HepG2 (cell line): Measurements from ENCODE around the gene ADCY10. TPM values are rescaled to one million over a fixed set of nuclear protein-coding genes. Genes with fewer than 3 reads are reported as not detected.

ENCODE experiments used
- ATAC-seq: fragments of 200-7000 bp; cut with Tn5 transposase; 3 replicates; pipeline ENCODE4 v1.9.1; 2020; ENCODE audit warnings: mild to moderate bottlenecking, moderate library complexity
- BruUV-seq: library from RNA; stranded (reverse); fragments of 400-500 nt; replicated peaks from 2 replicates; lab custom pipeline; 2021; lab: Mats Ljungman, UMichigan
- CTCF ChIA-PET: fragments of 300-600 bp; formaldehyde crosslinking; extraction: SDS; loops from one replicate; lab custom pipeline; 2021; ENCODE audit warnings: low total read pairs, inconsistent platforms, low intra/inter-chr PET ratio; lab: Yijun Ruan, JAX
- POLR2A ChIA-PET: fragments of 350-600 bp; sonication (Branson Sonifier 250); formaldehyde crosslinking; loops from one replicate; lab custom pipeline; 2020; ENCODE audit warnings: antibody characterized with exemption, inconsistent platforms; lab: Yijun Ruan, JAX
- DNase-seq: peaks from one replicate; pipeline ENCODE4 v3.0.0-alpha.2; 2015; ENCODE audit warnings: low spot score
- FAIRE-seq: peaks from 3 replicates; lab custom pipeline; 2011; peaks lifted over from hg19 to GRCh38; lab: Jason Lieb, UNC
- H2AFZ ChIP-seq: one replicate; pipeline ENCODE4 v1.6.1; 2011; ENCODE audit warnings: low read length, inconsistent platforms
- H3K27ac ChIP-seq: fragments of 300-600 bp; 3 replicates; pipeline ENCODE4 v1.8.0; 2011; ENCODE audit warnings: mixed run types, mild to moderate bottlenecking, mixed read lengths, low read length, inconsistent platforms; ENCODE audit not compliant: insufficient read depth; ENCODE audit errors: extremely low read length
- H3K27me3 ChIP-seq, 2 experiments: fragments of 200-600 bp in 1 of 2; 2 replicates in 1 of 2; 3 replicates in 1 of 2; pipeline versions ENCODE4 v1.6.0 to v1.8.0; 2011; ENCODE audit warnings: low read length in 2 of 2, mild to moderate bottlenecking in 2 of 2, moderate library complexity in 2 of 2, inconsistent platforms in 1 of 2; ENCODE audit not compliant: insufficient read depth in 2 of 2, control insufficient read depth in 1 of 2
- H3K36me3 ChIP-seq, 2 experiments: fragments of 200-600 bp in 1 of 2; replicated peaks in 1 of 2; 2 replicates in 1 of 2; 3 replicates in 1 of 2; pipeline versions ENCODE4 v1.5.1 to v1.8.0; 2011; ENCODE audit warnings: low read length in 2 of 2, inconsistent platforms in 1 of 2; ENCODE audit not compliant: insufficient read depth in 2 of 2, control insufficient read depth in 1 of 2
- H3K4me1 ChIP-seq: 2 replicates; pipeline ENCODE4 v1.5.1; 2012; ENCODE audit warnings: low read length, inconsistent platforms; ENCODE audit not compliant: insufficient read depth
- H3K4me2 ChIP-seq: 2 replicates; pipeline ENCODE4 v1.6.0; 2011; ENCODE audit warnings: low read depth, low read length, inconsistent platforms
- H3K4me3 ChIP-seq, 3 experiments: fragments of 200-600 bp in 1 of 3; sonication (generic), shearing (Covaris generic) in 1 of 3; replicated peaks in 1 of 3; 2 replicates each; pipeline ENCODE4 v1.5.1; 2011 to 2016; ENCODE audit warnings: low read length in 3 of 3, inconsistent platforms in 2 of 3, low read depth in 2 of 3, mild to moderate bottlenecking in 2 of 3, control low read depth in 1 of 3, mixed read lengths in 1 of 3; ENCODE audit not compliant: insufficient read depth in 1 of 3
- H3K79me2 ChIP-seq: one replicate; pipeline ENCODE4 v1.6.1; 2011; ENCODE audit warnings: low read length, inconsistent platforms; ENCODE audit not compliant: insufficient read depth
- H3K9ac ChIP-seq: 2 replicates; pipeline ENCODE4 v1.6.0; 2011; ENCODE audit warnings: mild to moderate bottlenecking, low read depth, low read length, inconsistent platforms; ENCODE audit not compliant: insufficient read depth
- H3K9me3 ChIP-seq: 2 replicates; pipeline ENCODE4 v1.5.1; 2012; ENCODE audit warnings: mild to moderate bottlenecking, low read length
- H4K20me1 ChIP-seq: 2 replicates; pipeline ENCODE4 v1.6.0; 2011; ENCODE audit warnings: inconsistent platforms, mild to moderate bottlenecking, low read length, moderate library complexity; ENCODE audit not compliant: insufficient read depth
- ADNP ChIP-seq: sonication (generic); formaldehyde crosslinking; IDR thresholded peaks from 2 replicates; pipeline ENCODE4 v1.4.0; 2020; ENCODE audit warnings: missing genetic modification reagents
- FOXO1 ChIP-seq: sonication (generic); formaldehyde crosslinking; IDR thresholded peaks from 2 replicates; pipeline ENCODE4 v1.4.0; 2020; ENCODE audit warnings: missing genetic modification reagents
- HNRNPH1 ChIP-seq: fragments of 200-400 bp; formaldehyde crosslinking; optimal IDR thresholded peaks from 2 replicates; pipeline ENCODE3; 2017; ENCODE audit warnings: mild to moderate bottlenecking, low read depth, low read length
- KDM5B ChIP-seq: sonication (generic); formaldehyde crosslinking; IDR thresholded peaks from 2 replicates; pipeline ENCODE4 v1.4.0; 2020; ENCODE audit warnings: missing genetic modification reagents, mild to moderate bottlenecking, borderline replicate concordance
- MED13 ChIP-seq: sonication (generic); formaldehyde crosslinking; IDR thresholded peaks from 2 replicates; pipeline ENCODE4 v1.5.0; 2020; ENCODE audit warnings: missing genetic modification reagents
- NFIC ChIP-seq: IDR thresholded peaks from 2 replicates; pipeline ENCODE4 v1.6.1; 2012; ENCODE audit warnings: mild to moderate bottlenecking, low read length, inconsistent platforms
- PHB2 ChIP-seq: fragments of 450-650 bp; IDR thresholded peaks from 2 replicates; pipeline ENCODE4 v1.6.1; 2018; ENCODE audit not compliant: partially characterized antibody
- PRDM10 ChIP-seq: sonication (generic); formaldehyde crosslinking; IDR thresholded peaks from 2 replicates; pipeline ENCODE4 v1.4.0; 2020; ENCODE audit warnings: low read depth, missing genetic modification reagents
- SMC3 ChIP-seq: IDR thresholded peaks from 2 replicates; pipeline ENCODE4 v1.6.1; 2011; ENCODE audit warnings: low read length, improper control_type of control experiment
- STAT6 ChIP-seq: sonication (generic); formaldehyde crosslinking; IDR thresholded peaks from 2 replicates; pipeline ENCODE4 v1.4.0; 2020; ENCODE audit warnings: missing genetic modification reagents, mild to moderate bottlenecking, borderline replicate concordance
- THRA ChIP-seq: sonication (generic); formaldehyde crosslinking; IDR thresholded peaks from 2 replicates; pipeline ENCODE4 v1.4.0; 2020; ENCODE audit warnings: missing genetic modification reagents, borderline replicate concordance
- ZNF326 ChIP-seq: sonication (generic); formaldehyde crosslinking; IDR thresholded peaks from 2 replicates; pipeline ENCODE4 v1.4.0; 2020; ENCODE audit warnings: missing genetic modification reagents, borderline replicate concordance
- ZNF333 ChIP-seq: sonication (generic); formaldehyde crosslinking; IDR thresholded peaks from 2 replicates; pipeline ENCODE4 v1.4.0; 2020; ENCODE audit warnings: mild to moderate bottlenecking, missing genetic modification reagents, borderline replicate concordance
- ZNF432 ChIP-seq: sonication (generic); formaldehyde crosslinking; IDR thresholded peaks from 2 replicates; pipeline ENCODE4 v1.5.0; 2020; ENCODE audit warnings: missing genetic modification reagents, mild to moderate bottlenecking, borderline replicate concordance
- ZNF670 ChIP-seq: sonication (generic); formaldehyde crosslinking; IDR thresholded peaks from 2 replicates; pipeline ENCODE4 v1.8.0; 2022; ENCODE audit warnings: mild to moderate bottlenecking, missing genetic modification reagents, borderline replicate concordance
- ZNF75D ChIP-seq: sonication (generic); formaldehyde crosslinking; IDR thresholded peaks from 2 replicates; pipeline ENCODE4 v1.8.1; 2023; ENCODE audit warnings: missing genetic modification reagents, mild to moderate bottlenecking, borderline replicate concordance
- ZNF776 ChIP-seq: sonication (generic); formaldehyde crosslinking; IDR thresholded peaks from 2 replicates; pipeline ENCODE4 v1.4.0; 2020; ENCODE audit warnings: mild to moderate bottlenecking, missing genetic modification reagents
- ZNF850 ChIP-seq: sonication (generic); formaldehyde crosslinking; conservative IDR thresholded peaks from 2 replicates; pipeline ENCODE4 v1.9.0; 2021; ENCODE audit warnings: mild to moderate bottlenecking, missing genetic modification reagents
- WGBS: methylation state at CpG from one replicate; pipeline ENCODE4 v1.1.6; 2017; ENCODE audit warnings: low lambda C conversion rate; 5-methylcytosine and 5-hydroxymethylcytosine counted together
- in situ Hi-C: cut with HindIII; loops from 2 replicates; pipeline ENCODE4 v1.10.0; 2017; ENCODE audit warnings: low pct_unique_long_range_greater_than_20kb; ENCODE audit not compliant: extremely low pct_ligation_motif_present
- intact Hi-C: fragments of 100-400 bp; cut with micrococcal nuclease; formaldehyde crosslinking; loops from one replicate; pipeline ENCODE4 v1.10.0; 2022; ENCODE audit not compliant: unreplicated experiment
- polyA plus RNA-seq, 8 experiments: library from polyadenylated mRNA; depleted of rRNA in 3 of 8; stranded (reverse) in 7 of 8; unstranded in 1 of 8; fragments of >200 nt; fragmentation: Illumina TruSeq in 4 of 8; extraction: Trizol in 4 of 8; gene quantifications; 2 replicates each; pipeline versions ENCODE4 v1.2.1 to v1.2.3, GENCODE V29; 2011 to 2016; ENCODE audit warnings: low read depth in 4 of 8, missing spikeins in 1 of 8, mixed read lengths in 1 of 8; ENCODE audit not compliant: insufficient read depth in 1 of 8
- total RNA-seq, 5 experiments: library from RNA; depleted of rRNA; stranded (reverse); fragments of >200 nt; fragmentation: Illumina TruSeq; extraction: Trizol; gene quantifications; 2 replicates each; pipeline ENCODE4 v1.2.3, GENCODE V29; 2016; ENCODE audit warnings: low read depth in 1 of 5

ADCY10 gene
- total and polyA plus RNA-seq, 2 of the 13 experiments (the other 11 are each of a cell fraction or from before 2014, with no cell fraction given), result 0.02 to 0.03 TPM

- DNase-seq (no peak), FAIRE-seq (no peak), ATAC-seq (no peak)
- H3K36me3 ChIP-seq, result peaks cover 5 to 60% of the 10 kb centered on the region in 2 experiments
- H3K27me3 ChIP-seq, result no peaks in the 10 kb centered on the region
- no peak overlapping the region for H2AFZ ChIP-seq
- no peak overlapping the region for H3K9ac ChIP-seq
- peaks cover 13% of the 10 kb centered on the region for H3K4me1 ChIP-seq
- POLR2A ChIA-PET, result no interaction called here
- BruUV-seq, result no TSS peak
- H3K9me3 ChIP-seq, result no peaks in the 10 kb centered on the region
- no peak overlapping the region for H3K27ac ChIP-seq
- no peaks in the 10 kb centered on the region for H4K20me1 ChIP-seq
- no peaks in the 10 kb centered on the region for H3K79me2 ChIP-seq
- in situ Hi-C loops (no loop called here), intact Hi-C loops (no loop called here)
- CTCF ChIA-PET, result no interaction called here
- WGBS, result 100% methylated on average over 3 of the region's 3 CpGs
- no peak overlapping the region for H3K4me2 ChIP-seq
- no peak overlapping the region for H3K4me3 ChIP-seq
- TF ChIP-seq FOXO1 (CRISPR knock-in tag) (no peak), ZNF333 (CRISPR knock-in tag) (no peak), PHB2 (no peak), ZNF326 (CRISPR knock-in tag) (no peak), ZNF670 (no peak), ADNP (CRISPR knock-in tag) (no peak), ZNF776 (no peak), NFIC (no peak), ZNF75D (CRISPR knock-in tag) (no peak), HNRNPH1 (no peak), THRA (CRISPR knock-in tag) (no peak), STAT6 (CRISPR knock-in tag) (no peak), KDM5B (CRISPR knock-in tag) (no peak), PRDM10 (CRISPR knock-in tag) (no peak), SMC3 (no peak), ZNF432 (CRISPR knock-in tag) (no peak), ZNF850 (CRISPR knock-in tag) (no peak), MED13 (CRISPR knock-in tag) (no peak)
Measured at GRCh38 chr1:167770127-167770526, 143.8 kb downstream of the ADCY10 start.
